Uterus (tissue), 2 donors: ENCODE data around the gene SUPT6H.

Experiments
- POLR2A ChIP-seq, 2 donors: fragments of 450-650 bp; IDR thresholded peaks; one replicate each; pipeline ENCODE4 v1.6.1; 2016; ENCODE audit warnings: antibody characterized with exemption in 2 of 2, mild to moderate bottlenecking in 1 of 2, moderate library complexity in 1 of 2
- TF ChIP-seq, protein P1 (sequence below), 4 experiments: fragments of 200-600 bp in 2 of 4; fragments of 450-650 bp in 2 of 4; sonication (generic) in 2 of 4; IDR thresholded peaks; one replicate each; pipeline ENCODE4 v1.5.1; 2016 to 2019; ENCODE audit warnings: antibody characterized with exemption in 4 of 4, mild to moderate bottlenecking in 2 of 4, moderate library complexity in 1 of 4

DNA sequence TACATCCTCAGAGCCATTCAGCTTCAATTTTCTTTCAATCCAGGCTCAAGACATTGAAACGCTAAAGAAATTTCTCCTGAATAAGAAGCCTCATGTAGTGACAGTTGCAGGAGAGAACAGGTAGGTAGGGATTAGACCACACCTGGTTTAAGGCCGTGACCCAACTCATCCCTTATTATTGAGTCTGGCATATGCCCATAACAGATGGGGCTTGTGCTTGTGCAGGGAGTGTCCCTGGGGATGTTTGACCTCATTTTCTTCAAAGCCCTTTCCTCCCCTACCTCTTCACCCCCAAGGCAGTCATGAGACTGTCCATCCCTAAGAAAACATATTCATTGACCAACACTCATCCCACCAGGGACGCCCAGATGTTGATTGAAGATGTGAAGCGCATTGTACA is 24.3 kb downstream of the SUPT6H start:
- no peak for TF ChIP-seq POLR2A (IDR thresholded peaks at IDR 0.05)
- TF ChIP-seq, protein P1, sequence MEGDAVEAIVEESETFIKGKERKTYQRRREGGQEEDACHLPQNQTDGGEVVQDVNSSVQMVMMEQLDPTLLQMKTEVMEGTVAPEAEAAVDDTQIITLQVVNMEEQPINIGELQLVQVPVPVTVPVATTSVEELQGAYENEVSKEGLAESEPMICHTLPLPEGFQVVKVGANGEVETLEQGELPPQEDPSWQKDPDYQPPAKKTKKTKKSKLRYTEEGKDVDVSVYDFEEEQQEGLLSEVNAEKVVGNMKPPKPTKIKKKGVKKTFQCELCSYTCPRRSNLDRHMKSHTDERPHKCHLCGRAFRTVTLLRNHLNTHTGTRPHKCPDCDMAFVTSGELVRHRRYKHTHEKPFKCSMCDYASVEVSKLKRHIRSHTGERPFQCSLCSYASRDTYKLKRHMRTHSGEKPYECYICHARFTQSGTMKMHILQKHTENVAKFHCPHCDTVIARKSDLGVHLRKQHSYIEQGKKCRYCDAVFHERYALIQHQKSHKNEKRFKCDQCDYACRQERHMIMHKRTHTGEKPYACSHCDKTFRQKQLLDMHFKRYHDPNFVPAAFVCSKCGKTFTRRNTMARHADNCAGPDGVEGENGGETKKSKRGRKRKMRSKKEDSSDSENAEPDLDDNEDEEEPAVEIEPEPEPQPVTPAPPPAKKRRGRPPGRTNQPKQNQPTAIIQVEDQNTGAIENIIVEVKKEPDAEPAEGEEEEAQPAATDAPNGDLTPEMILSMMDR (IDR thresholded peaks at IDR 0.05) = no peak
